NCI-H2196 (cell line): ENCODE measurements around the gene RXFP1.
"Not testable (repeated sequence)": the region's sequence is repeated elsewhere in the genome, so short reads cannot be mapped to it uniquely, and the experiment has no call there.

ENCODE experiments used
- DNase-seq: peaks from one replicate; lab custom pipeline; 2025; ENCODE audit not compliant: unreplicated experiment; lab: John Stamatoyannopoulos, UW

The RXFP1 gene

DNA sequence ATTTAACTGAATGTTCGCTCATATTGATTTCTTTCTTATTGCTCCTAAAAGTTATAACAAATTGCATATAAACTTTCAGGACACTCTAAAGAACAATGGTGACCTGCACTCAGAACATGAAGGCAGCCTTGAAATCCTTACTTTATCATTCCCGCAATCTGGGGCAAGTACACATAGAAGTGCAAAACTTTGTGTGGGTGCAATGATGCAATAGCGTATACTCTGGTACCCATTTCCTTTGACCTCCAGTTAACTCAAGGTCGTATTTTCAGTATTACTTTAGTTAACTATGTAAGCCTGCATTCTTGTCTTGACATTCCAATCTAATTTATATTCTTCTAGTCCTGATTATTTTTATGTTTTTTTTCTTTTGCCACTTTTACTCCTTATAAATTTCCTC, 85.3 kb downstream of the RXFP1 start:
- no peak for DNase-seq

DNA sequence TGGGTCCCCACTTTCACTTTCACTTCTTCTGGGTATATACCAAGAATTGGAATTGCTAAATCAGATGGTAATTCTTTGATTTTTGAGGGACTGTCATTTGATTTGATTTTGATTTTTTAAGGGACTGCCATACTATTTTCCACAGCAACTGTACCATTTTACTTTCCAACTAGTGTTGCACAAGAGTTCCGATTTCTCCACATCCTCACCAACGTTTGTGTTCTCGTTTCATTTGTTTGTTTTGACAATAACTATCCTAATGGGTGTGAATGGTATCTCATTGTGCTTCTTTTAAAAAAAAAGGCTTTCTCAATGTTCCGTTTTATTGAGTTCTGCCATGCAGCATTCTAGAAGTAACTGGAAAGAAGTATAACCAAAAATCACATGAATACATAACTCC, 87.4 kb downstream of the RXFP1 start:
- DNase-seq = no peak

DNA sequence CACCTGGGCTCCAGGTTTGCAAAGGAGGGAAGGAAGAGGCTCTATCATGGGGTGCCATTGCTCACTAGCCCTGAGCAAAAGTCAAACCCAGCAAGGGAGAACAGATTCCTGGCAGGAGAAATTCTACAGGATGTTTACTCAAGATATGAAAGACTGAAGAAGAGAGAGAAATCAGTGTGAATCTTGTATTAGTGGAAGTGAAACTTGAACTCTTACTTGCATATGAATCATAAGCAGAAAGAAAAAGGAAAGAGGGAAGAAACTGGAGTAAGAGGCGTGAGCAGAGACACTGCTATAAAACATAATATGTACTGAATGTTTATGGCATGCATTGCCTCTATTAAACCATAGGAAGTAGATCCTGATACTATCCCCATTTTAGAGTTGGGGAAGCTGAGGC, 89.1 kb downstream of the RXFP1 start:
- no peak for DNase-seq

DNA sequence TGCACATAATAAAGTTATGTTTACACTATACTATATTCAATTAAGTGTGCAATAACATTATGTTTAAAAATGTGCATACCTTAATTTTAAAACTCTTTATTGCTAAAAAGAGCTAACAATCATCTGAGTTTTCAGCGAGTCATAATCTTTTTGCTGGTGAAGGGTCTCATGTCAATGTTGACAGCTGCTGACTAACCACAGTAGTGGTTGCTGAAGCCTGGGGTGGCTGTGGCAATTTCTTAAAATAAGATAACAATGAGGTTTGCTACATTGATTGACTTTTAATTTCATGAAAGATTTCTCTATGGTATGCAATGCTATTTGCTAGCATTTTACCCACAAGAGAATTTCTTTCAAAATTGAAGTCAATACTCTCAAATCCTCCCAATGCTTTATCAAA, 91.4 kb downstream of the RXFP1 start:
- DNase-seq = no peak

DNA sequence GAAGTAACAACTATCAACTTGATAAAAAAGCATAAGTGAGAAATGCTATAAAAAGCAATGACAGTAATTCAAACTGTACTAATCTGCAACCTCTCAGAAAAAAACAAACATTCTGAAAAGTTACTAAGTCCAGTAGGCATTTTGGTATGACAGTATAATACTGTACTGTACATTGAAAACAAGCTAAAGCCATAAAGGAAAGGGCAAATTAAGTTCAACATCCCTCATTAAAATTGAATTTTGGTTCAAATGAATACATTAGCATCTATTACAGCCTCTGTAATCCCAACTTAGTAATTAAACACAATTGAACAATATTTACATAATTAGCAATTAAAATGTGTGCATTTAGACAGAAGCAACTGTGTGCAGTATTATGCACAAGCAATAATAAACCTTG, 96.3 kb downstream of the RXFP1 start:
- no peak for DNase-seq

DNA sequence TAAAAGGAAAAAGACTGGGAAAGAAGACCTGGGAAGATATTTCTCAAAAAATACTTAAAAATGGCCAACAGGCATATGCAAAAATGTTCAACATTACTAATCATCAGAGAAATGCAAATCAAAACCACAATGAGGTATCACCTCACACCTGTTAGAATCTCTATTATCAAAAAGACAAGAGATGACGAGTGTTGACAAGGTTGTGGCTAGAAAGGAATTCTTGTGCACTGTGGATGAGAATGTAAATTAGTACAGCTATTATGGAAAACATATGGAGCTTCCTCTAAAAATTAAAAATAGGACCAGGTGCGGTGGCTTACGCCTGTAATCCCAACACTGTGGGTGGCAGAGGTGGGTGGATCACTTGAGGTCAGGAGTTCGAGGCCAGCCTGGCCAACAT, 100.0 kb downstream of the RXFP1 start:
- DNase-seq = no peak

DNA sequence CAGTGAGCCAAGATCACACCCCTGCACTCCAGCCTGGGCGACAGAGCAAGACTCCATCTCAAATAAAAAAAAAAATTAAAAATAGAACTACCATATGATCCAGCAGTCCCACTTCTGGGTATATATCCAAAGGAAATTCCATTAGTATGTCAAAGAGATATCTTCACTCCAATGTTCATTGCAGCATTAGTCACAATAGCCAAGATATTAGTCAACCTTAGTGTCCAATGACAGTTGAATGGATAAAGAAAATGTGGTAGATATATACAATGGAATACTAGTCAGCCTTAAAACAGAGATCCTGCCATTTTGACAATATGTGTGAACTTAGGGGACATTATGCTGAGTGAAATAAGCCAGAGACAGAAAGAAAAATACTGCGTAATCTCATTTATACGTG, 100.6 kb downstream of the RXFP1 start:
- DNase-seq = no peak

DNA sequence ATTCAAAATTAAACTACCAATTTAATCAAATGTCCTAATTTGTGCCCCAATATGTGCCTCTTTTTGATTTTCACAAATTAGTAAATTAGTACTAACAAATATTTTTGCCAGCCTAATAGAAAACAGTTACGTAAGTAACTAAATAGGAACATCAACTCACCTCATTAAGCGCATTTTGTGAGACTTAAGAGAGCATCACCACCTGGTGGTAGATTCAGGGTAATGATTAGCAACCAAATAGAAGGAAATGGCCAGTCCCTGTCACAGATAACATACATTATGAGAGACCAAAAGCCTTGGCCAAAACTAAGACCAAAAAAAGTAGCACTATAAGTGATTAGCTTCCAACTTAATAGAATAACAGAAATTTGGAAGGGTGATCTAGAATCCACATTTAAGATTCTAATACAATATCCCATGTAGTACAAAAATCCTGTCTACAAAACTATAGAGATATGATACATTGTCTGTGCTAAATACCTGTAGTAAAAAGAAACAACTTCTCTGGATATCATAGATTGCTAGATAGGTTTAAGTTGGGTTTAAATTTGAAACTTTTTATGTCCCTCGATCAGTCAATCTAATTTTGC, 103.3 kb downstream of the RXFP1 start:
- peak; percentile 27 for DNase-seq

DNA sequence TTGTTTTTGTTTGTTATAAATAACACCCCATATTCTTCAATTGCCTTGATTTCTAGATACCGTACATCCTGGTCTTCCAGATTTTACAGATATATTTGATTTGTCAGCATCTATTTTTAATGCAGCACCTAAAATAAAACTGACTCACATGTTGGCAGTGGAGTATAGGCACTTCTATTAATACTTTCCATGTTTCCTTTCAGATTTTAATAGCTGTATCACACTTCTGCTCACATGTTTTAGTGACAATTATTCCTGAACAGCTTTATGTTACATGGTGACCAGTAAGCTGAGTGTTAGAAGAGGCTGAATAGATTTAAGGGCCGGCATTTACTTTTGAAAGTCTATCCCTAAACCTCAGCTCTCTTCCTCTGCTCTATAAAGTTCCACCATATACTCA, 103.9 kb downstream of the RXFP1 start:
- DNase-seq = no peak

DNA sequence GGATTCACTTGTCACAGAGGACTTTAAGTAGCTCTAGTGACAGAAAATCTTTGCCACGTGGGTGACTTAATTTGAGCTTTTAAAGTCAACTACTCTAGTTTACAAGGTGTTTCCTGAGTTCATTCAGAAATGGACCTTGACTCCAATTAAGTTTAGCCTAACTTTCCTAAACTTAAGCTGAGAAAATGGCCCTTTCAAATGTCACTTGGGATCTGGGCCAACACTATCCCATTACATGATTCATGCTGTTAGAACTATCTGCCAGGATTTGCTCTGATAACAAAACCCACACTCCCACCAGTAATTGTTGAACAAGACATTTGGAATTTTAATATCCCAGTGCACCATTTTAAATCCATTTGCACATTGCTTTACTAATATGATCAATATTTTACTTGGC, 109.2 kb downstream of the RXFP1 start:
- no peak for DNase-seq

DNA sequence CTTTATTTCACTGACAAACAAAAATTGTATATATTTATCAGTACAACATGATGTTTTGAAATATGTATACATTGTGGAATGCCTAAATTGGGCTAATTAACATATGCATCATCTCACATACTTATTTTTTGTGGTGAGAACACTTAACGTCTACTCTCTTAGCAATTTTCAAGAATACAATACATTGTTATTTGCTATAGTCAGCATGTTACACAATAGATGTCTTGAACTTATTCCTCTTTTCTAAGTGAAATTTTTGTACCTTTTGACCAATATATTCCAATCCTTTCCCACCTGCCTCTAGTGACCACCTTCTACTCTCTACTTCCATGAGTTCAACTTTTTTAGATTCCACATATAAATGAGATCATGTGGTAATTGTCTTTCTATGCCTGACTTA, 114.9 kb downstream of the RXFP1 start:
- no peak for DNase-seq

DNA sequence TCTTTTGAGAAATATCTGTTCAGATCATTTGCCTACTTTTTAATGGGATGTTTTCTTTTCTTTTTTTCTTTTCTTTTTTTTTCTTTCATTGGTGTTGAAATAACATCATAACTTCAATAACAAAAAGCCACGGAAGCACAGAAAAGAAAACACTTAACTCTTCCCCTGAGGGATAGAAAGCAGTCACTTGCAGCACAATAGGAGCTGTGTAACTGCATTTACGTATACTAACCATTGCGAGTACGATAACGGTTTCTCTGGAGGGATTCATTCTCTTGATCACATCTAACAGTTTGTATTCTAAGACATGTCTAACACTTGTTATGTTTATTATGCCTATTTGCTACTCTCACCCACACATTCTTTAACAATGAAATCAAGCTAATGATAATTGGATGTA, 122.7 kb downstream of the RXFP1 start:
- DNase-seq = no peak

DNA sequence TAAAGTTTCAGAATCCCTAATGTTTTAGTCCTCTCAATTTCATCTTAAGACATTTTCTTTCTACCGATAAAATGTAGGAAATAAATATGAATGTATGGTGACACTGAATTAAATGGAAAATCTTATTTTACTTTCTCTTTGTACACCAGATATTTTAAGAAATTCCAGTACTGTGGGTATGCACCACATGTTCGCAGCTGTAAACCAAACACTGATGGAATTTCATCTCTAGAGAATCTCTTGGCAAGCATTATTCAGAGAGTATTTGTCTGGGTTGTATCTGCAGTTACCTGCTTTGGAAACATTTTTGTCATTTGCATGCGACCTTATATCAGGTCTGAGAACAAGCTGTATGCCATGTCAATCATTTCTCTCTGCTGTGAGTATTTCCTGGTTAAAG, 123.1 kb downstream of the RXFP1 start:
- DNase-seq = no peak

DNA sequence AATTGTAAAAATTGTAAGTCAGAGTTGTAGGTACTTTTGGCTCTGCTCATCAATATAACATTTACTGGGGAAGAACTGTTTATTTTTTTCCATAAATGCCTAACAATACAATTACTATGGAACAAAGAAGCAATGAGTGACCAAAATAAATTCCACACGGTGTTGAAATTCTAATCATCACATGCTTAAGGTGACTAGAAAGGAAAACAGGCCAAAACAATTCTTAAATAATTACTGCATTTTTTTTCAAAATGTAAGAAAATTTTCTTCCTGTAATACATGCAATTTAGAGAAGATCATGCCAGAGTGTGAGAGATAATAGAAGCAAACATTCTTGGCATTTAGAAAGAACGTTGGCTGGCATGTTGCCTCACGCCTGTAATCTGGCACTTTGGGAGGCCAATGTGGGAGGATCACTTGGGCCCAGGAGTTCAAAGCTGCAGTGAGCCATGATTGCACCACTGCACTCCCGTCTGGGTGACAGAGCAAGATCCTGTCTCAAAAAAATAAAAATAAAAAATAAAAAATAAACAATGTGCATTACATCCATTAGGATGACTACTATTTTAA, 127.5 kb downstream of the RXFP1 start:
- no peak for DNase-seq

DNA sequence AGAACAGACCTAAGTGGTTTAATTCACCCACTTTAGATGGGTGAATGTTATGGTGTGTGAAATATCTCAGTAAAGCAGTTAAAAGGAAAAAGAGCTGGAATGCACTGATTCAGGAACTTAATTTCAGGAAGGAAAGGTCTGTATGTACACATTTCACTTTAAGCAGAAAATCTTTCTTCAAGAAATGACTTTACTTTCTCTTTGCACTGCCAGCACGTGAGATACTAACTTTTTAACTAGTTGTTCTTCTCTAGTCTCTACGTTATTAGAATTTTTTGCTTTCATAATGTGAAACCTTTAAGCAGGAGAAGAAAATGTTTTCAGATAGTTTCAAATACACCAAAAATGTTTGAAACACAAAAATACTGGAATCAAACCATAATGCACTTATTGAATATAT, 131.2 kb downstream of the RXFP1 start:
- DNase-seq = no peak

DNA sequence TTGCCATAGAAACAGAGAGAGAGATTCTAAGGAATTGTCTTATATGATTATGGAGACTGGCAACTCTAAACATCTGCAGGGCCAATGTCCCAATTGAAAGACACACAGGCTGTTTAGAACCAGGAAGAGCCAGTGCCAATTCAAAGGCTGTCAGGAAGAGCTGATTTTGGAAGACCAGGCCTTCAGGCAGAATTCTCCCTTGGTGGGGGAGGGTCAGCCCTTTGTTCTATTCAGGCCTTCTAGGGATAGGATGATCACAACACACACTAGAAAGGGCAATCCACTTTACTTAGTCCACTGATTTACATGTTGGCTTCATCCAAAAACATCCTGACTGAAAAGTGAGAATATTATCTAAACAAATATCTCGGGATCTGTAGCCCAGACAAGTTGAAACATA, 134.8 kb downstream of the RXFP1 start:
- DNase-seq = no peak

DNA sequence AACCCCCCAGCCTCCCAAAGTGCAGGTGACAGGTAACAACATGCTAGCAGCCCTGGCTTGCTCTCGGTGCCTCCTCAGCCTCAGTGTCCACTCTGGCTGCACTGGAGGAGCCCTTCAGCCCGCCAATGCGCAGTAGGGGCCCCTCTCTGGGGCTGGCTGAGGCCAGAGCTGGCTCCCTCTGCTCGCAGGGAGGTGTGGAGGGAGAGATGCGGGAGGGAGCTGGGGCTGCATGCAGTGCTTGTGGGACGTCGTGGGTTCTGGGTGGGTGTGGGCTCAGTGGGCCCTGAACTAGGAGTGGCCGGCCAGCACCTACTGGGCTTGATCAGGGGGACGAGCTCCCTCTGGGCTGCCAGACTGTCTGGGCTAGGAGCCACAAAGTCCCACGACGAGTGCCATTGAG, 135.6 kb downstream of the RXFP1 start:
- DNase-seq = no peak

DNA sequence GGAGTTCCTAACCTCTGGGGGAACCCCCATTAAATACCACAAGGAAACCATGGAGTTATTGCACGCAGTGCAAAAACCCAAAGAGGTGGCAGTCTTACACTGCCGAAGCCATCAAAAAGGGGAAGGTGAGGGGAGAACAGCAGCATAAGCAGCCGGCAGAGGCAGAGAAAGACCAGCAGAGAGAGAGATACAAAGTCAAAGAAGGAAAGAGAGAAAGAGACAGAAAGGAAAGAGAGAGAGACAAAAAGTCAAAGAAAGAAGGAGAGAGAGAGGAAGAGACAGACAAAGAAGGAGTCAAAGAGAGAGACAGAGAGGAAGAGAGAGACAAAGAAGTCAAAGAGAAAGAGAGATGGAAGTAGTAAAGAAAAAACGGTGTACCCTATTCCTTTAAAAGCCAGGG, 141.6 kb downstream of the RXFP1 start:
- not testable (repeated sequence) for DNase-seq

DNA sequence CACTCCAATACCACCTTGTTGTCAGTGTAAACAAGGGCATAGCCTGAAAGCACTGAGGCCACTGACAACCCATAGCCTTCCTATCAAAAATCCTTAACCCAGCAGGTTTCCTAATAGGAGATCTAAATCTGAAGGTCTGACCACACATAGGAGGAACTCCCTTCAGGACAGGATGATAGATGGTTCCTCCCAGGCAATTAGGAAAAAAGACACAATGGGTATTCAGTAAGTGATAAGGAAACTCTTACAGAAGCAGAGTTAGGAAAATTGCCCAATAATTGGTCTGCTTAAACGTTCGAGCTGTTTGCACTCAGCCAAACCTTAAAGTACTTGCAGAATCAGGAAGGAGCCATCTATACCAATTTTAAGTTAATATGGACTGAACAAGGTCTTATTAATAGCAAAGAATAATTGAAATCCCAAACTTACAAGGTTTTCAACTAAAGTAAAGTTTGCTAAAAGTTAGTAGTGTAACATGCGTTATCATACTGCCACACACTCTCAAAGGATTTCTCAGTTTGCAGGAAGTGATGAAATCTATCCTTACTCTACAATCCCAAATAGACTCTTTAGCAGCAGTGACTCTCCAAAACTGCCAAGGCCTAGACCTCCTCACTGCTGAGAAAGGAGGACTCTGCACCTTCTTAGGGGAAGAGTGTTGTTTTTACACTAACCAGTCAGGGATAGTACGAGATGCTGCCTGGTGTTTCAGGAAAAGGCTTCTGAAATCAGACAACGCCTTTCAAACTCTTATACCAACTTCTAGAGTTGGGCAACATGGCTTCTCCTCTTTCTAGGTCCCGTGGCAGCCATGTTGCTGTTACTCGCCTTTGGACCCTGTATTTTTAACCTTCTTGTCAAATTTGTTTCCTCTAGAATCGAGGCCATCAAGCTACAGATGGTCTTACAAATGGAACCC, 142.3 kb downstream of the RXFP1 start:
- DNase-seq = not testable (repeated sequence)

DNA sequence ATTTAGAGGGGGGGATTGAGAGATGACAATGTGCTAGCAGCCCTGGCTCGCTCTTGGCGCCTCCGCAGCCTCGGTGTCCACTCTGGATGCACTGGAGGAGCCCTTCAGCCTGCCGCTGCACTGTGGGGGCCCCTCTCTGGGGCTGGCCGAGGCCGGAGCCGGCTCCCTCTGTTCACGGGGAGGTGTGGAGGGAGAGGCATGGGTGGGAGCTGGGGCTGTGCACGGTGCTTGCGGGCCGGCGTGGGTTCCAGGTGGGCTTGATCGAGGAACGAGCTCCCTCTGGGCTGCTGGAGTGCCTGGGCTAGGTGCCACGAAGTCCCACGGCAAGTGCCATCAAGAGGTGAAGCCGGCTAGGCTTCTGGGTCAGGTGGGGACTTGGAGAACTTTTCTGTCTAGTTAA, 143.1 kb downstream of the RXFP1 start:
- DNase-seq = no peak

DNA sequence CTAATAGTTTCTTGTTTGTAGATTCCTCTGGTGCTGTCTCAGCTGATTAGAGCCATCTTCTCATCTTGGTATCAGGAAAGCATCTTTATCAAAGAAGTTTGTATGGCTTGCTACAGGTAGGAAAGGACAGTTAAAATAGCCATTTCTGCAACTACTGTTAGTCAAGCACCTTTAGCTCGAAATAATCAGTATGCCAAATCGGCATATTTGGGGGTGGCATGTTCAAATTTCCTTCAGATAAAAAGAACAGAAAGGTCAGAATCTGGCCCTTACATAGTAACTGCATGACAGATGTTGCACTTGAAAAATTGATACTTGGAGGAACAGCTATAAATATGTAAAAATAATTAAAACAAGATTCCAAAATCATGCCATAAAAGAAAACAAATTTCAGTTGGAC, 145.2 kb downstream of the RXFP1 start:
- DNase-seq = no peak

DNA sequence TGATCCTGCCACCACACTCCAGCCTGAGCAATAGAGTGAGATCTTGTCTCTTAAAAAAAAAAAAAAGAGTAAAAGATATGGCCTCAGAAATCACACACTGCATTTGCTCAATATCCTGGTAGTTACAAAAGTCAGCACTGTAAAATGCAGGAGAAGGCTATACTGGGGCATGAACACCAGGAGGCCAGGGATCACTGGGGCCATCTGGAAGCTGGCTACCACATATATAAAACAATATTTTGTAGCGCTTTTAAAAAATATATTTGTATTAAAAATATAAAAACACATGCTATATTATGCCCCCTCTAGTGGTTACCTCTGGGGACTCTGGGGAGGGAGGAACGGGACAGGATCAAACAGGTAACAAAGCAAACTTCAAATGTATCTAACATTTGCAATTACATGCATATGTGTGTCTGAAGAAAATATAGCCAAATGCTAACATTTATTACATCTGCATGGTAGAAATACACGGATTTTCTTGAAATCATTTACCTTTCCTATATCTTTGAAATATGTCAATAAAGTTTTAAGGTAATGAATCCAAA, 146.0 kb downstream of the RXFP1 start:
- DNase-seq = no peak
